Vagina (tissue), 2 donors: ENCODE data around the gene KRTAP10-5.

Source experiments
- POLR2A ChIP-seq, 2 donors: fragments of 450-650 bp; IDR thresholded peaks; one replicate each; pipeline ENCODE4 v1.6.1; 2017; ENCODE audit warnings: antibody characterized with exemption in 2 of 2, mild to moderate bottlenecking in 2 of 2, moderate library complexity in 2 of 2
- TF ChIP-seq, protein P1 (sequence below), 3 experiments: fragments of 450-650 bp in 2 of 3; fragments of 200-600 bp in 1 of 3; sonication (generic) in 1 of 3; IDR thresholded peaks; one replicate each; pipeline ENCODE4 v1.5.1; 2017 to 2019; ENCODE audit warnings: antibody characterized with exemption in 3 of 3, mild to moderate bottlenecking in 2 of 3, moderate library complexity in 2 of 3

DNA sequence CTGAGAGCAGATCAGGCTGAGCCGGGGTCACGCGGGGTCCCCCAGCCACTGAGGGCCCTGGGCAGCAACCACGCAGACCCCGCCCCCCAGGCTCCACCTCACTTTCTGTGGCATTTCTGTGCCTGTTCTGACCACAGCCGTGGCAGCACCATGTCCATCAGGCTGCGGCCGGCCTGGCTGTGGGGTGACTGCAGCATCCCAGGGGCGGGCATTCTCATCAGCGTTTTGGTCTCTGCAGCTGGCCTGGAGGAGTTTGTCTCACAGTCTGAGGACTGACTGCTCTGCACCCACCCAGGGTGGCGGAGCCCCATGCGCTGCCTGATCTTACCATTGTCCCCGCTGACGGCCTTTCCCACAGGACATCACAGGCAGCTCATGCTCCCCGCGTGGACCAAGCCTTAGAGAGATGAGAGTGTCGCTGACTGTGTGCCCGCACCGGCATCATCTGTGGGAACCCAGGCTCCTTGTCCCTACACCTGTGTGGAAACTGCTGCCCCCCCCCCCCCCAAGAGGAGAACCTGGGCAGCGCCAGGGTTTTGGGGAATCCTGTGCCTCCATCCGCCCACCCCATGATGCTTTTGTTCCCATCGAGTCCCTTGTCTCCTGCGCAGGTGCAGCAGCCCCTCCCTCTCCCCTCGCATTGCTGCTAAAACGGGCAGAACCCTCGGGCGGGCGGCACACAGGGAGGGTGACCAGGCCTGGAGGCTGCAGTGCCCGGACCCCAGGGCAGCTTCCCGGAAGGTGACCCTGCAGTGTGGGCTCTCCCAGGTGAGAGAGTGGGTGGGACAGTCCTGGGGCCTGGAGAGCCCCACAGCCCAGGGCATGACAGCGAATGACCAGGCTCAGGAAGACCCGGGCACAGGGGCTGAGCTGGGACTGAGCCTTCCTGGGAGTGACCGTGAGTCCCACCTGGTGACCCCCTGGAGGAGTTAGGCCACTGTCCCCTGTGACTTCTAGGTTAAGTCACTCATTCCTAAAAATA lies 42.2 kb downstream of the KRTAP10-5 start:
- TF ChIP-seq, protein P1, sequence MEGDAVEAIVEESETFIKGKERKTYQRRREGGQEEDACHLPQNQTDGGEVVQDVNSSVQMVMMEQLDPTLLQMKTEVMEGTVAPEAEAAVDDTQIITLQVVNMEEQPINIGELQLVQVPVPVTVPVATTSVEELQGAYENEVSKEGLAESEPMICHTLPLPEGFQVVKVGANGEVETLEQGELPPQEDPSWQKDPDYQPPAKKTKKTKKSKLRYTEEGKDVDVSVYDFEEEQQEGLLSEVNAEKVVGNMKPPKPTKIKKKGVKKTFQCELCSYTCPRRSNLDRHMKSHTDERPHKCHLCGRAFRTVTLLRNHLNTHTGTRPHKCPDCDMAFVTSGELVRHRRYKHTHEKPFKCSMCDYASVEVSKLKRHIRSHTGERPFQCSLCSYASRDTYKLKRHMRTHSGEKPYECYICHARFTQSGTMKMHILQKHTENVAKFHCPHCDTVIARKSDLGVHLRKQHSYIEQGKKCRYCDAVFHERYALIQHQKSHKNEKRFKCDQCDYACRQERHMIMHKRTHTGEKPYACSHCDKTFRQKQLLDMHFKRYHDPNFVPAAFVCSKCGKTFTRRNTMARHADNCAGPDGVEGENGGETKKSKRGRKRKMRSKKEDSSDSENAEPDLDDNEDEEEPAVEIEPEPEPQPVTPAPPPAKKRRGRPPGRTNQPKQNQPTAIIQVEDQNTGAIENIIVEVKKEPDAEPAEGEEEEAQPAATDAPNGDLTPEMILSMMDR (IDR thresholded peaks at IDR 0.05): no peak
- TF ChIP-seq POLR2A (IDR thresholded peaks at IDR 0.05): no peak
